HUES48 (cell line): ENCODE data around the gene RAB40C.

Source experiments
- H3K27ac ChIP-seq: one replicate; pipeline ENCODE4 v1.7.0; 2013; ENCODE audit warnings: low read depth, low read length, inconsistent platforms
- H3K27me3 ChIP-seq: 2 replicates; pipeline ENCODE4 v1.6.1; 2013; ENCODE audit warnings: mild to moderate bottlenecking, low read length; ENCODE audit not compliant: control insufficient read depth, insufficient read depth
- H3K36me3 ChIP-seq: 2 replicates; pipeline ENCODE4 v1.6.1; 2013; ENCODE audit warnings: low read length; ENCODE audit not compliant: control insufficient read depth, insufficient read depth
- H3K4me1 ChIP-seq: 2 replicates; pipeline ENCODE4 v1.6.1; 2013; ENCODE audit warnings: mild to moderate bottlenecking, low read length; ENCODE audit not compliant: control insufficient read depth, insufficient read depth
- H3K4me3 ChIP-seq: 2 replicates; pipeline ENCODE4 v1.5.1; 2013; ENCODE audit warnings: mild to moderate bottlenecking, low read depth, low read length
- H3K9ac ChIP-seq: 2 replicates; pipeline ENCODE4 v1.6.1; 2013; ENCODE audit warnings: mild to moderate bottlenecking, low read depth, low read length, moderate library complexity
- H3K9me3 ChIP-seq: 2 replicates; pipeline ENCODE4 v1.6.1; 2013; ENCODE audit warnings: low read length; ENCODE audit not compliant: control insufficient read depth, insufficient read depth

The RAB40C gene

GRCh38 chr16:637081-638018 lies 47.5 kb downstream of the RAB40C start:
- Histone ChIP-seq H3K4me1 (peaks cover 15% of the 10 kb centered on the region; the same call in 1 of the 2 replicates), H3K36me3 (peaks cover 17% of the 10 kb centered on the region), H3K4me3 (peak overlapping the region; percentile 85), H3K9me3 (no peaks in the 10 kb centered on the region), H3K9ac (no peak overlapping the region), H3K27me3 (no peaks in the 10 kb centered on the region), H3K27ac (peak overlapping the region; percentile 26)

DNA sequence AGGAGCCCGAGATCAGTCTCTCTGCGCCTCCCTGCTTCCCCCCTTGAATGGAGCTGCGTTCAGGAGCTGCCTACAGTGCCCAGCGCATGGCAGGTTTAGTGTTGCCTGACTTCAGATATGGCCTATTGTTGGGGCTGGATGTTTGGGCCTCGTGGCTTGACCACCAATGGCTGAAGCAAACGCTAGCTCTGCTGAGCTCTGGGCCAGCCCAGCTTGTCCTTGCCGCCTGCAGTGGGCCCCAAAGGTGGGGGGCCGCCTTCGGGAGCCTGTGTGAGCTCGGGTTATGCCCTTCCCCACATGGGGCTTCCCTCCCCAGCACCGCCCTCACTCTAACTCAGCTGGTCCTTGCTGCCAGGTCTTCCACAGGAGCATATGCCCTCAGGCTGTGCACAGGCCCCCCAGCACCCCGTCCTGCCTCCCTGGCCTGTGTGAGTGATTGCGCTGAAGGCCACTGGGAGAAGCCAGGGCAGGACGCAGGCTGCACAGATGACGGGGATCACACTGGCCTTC lies 48.2 kb downstream of the RAB40C start:
- H3K4me3 ChIP-seq = no peak overlapping the region
- no peak overlapping the region for H3K9ac ChIP-seq

GRCh38 chr16:638836-639235 lies 49.0 kb downstream of the RAB40C start:
- H3K9ac ChIP-seq = no peak overlapping the region

More for the DNA sequence above, 48.2 kb downstream of the RAB40C start:
- Histone ChIP-seq H3K4me1 (peaks cover 19% of the 10 kb centered on the region), H3K36me3 (peaks cover 15% of the 10 kb centered on the region), H3K27me3 (no peaks in the 10 kb centered on the region), H3K27ac (no peak overlapping the region), H3K9me3 (no peaks in the 10 kb centered on the region)

GRCh38 chr16:640614-641013 lies 50.7 kb downstream of the RAB40C start:
- no peaks in the 10 kb centered on the region for H3K9me3 ChIP-seq
- no peak overlapping the region for H3K9ac ChIP-seq
- H3K36me3 ChIP-seq = no peaks in the 10 kb centered on the region
- no peak overlapping the region for H3K4me3 ChIP-seq
- peaks cover 19% of the 10 kb centered on the region for H3K4me1 ChIP-seq
- H3K27me3 ChIP-seq = no peaks in the 10 kb centered on the region
- H3K27ac ChIP-seq = no peak overlapping the region

More at GRCh38 chr16:638836-639235, 49.0 kb downstream of the RAB40C start:
- no peaks in the 10 kb centered on the region for H3K27me3 ChIP-seq
- H3K27ac ChIP-seq = no peak overlapping the region
- no peaks in the 10 kb centered on the region for H3K9me3 ChIP-seq
- no peak overlapping the region for H3K4me3 ChIP-seq
- peaks cover 7% of the 10 kb centered on the region; the same call in 1 of the 2 replicates for H3K36me3 ChIP-seq
- H3K4me1 ChIP-seq = peaks cover 19% of the 10 kb centered on the region

GRCh38 chr16:641326-642188 lies 51.7 kb downstream of the RAB40C start, which contains the start of gene MCRIP2:
Gene MCRIP2 (plus strand): TSS chr16:641828. CDS start chr16:641992, 164 bp downstream.
- Histone ChIP-seq H3K9me3 (no peaks in the 10 kb centered on the region), H3K4me3 (peak within 1 kb of the TSS; percentile 74), H3K27ac (peak within 1 kb of the TSS; percentile 12), H3K27me3 (no peaks in the 10 kb centered on the region), H3K4me1 (peaks cover 19% of the 10 kb centered on the region), H3K9ac (peak within 1 kb of the TSS; percentile 55; the same call in 1 of the 2 replicates), H3K36me3 (no peaks in the 10 kb centered on the region)

GRCh38 chr16:642189-643049 lies 52.6 kb downstream of the RAB40C start:
- Histone ChIP-seq H3K36me3 (no peaks in the 10 kb centered on the region), H3K9me3 (no peaks in the 10 kb centered on the region), H3K4me1 (peaks cover 17% of the 10 kb centered on the region), H3K27ac (peak overlapping the region; percentile 12), H3K27me3 (no peaks in the 10 kb centered on the region), H3K4me3 (peak overlapping the region; percentile 74), H3K9ac (peak overlapping the region; percentile 55; the same call in 1 of the 2 replicates)

DNA sequence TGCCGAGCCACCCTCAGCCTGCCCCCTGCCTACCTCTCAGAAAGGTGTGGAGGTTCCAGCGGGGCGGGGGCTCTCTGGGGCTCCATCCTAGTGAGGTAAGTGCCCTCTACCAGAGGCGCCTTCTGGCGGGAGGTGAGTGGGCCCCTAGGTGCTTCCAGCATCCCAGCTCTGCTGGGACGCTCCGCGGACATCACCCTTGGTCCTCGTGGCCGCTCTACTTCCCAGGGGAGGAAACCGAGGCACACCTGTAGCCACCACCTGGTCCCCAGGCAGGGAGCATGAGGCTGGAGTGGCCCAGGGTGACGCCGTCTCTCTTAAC lies 53.1 kb downstream of the RAB40C start:
- Histone ChIP-seq H3K36me3 (no peaks in the 10 kb centered on the region), H3K4me1 (peaks cover 11% of the 10 kb centered on the region), H3K4me3 (peak overlapping the region; percentile 74), H3K27ac (no peak overlapping the region), H3K9ac (no peak overlapping the region), H3K9me3 (no peaks in the 10 kb centered on the region), H3K27me3 (no peaks in the 10 kb centered on the region)

DNA sequence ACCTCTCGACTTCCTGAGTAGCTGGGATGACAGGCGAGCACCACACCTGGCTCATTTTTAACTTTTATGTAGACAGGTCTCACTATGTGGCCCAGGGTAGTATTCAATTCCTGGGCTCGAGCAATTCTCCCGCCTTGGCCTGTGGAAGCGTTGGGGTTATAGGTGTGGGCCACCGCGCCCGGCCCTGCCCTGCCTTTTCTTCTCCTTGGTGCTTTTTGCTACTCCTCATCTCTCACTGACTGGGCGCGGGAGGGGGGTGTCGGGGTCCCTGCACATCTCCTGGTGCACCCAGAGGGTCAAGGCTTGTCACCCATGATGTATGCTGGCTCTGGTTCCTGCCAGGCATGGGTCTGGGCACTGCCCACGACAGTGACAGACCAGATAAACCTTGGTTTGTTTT lies 54.7 kb downstream of the RAB40C start:
- H3K9me3 ChIP-seq = no peaks in the 10 kb centered on the region
- H3K4me3 ChIP-seq = no peak overlapping the region
- H3K9ac ChIP-seq = no peak overlapping the region
- H3K4me1 ChIP-seq = peaks cover 8% of the 10 kb centered on the region
- no peaks in the 10 kb centered on the region for H3K36me3 ChIP-seq
- H3K27ac ChIP-seq = no peak overlapping the region
- H3K27me3 ChIP-seq = no peaks in the 10 kb centered on the region

DNA sequence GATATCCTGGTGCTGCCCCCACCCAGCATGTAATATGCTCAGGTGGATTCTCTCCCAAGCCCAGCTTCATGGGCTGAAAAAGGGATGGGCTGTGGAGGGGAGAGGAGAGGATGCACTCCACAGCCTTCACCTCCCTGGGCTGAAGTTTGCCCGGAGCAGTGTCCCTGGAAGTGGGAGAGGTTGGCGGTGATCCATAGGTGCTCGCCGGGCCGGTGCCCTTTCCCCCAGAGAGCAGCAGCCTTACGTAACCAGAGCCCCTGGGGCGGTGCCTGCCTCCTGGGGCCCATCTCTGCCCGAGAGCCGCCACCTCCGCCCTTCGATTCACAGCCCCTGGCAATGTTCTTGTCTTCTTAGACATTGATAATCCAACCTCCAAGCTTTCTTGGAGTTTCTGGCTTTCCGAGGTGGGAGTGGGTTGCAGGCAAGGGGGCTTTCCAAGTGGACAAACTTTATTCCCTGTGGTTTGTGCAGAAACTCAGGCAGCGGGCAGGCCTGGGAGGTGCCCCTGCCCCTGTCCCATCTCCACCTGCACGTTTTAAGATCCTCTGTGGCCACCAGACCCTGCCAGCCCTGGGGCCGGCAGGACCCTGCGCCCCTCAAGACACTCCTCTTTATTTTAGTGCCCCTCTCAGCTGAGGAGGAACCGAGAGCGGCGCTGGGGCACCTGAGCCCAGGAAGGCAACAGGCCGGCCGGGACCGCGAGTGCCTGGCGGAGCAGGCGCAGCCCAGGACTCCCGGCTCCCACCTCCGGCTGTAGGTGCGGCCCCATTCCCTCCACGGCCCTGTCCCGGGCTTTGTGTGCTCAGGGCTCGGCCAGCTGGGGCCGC lies 56.2 kb downstream of the RAB40C start:
- H3K9ac ChIP-seq = no peak overlapping the region
- H3K27ac ChIP-seq = no peak overlapping the region
- no peaks in the 10 kb centered on the region for H3K9me3 ChIP-seq
- H3K4me1 ChIP-seq = peaks cover 8% of the 10 kb centered on the region
- H3K36me3 ChIP-seq = no peaks in the 10 kb centered on the region
- no peaks in the 10 kb centered on the region for H3K27me3 ChIP-seq
- no peak overlapping the region for H3K4me3 ChIP-seq
